NCI-H2227 (cell line): Measurements from ENCODE around the gene AKT1.
"Not testable (repeated sequence)": the region's sequence is repeated elsewhere in the genome, so short reads cannot be mapped to it uniquely, and the experiment has no call there.

Experiments
- DNase-seq: peaks from one replicate; lab custom pipeline; 2025; ENCODE audit not compliant: unreplicated experiment; lab: John Stamatoyannopoulos, UW

AKT1 gene

DNA sequence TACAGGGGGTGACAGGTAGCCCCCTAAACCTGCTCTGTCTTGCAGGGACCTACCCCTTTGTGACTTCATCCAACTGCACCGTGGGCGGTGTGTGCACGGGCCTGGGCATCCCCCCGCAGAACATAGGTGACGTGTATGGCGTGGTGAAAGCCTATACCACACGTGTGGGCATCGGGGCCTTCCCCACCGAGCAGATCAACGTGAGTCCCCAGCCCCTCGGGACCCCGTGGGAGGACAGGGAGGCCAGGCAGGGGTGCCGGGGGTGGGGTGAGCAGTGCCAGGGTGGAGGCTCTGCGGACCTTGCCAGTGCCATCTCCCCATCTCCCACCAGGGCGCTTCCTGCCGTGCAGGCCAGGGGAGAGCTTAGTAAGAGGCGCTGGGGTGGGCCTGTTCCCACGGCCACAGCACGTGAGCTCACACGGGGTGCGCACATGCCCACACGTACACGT, 53.7 kb downstream of the AKT1 start:
- no peak for DNase-seq

DNA sequence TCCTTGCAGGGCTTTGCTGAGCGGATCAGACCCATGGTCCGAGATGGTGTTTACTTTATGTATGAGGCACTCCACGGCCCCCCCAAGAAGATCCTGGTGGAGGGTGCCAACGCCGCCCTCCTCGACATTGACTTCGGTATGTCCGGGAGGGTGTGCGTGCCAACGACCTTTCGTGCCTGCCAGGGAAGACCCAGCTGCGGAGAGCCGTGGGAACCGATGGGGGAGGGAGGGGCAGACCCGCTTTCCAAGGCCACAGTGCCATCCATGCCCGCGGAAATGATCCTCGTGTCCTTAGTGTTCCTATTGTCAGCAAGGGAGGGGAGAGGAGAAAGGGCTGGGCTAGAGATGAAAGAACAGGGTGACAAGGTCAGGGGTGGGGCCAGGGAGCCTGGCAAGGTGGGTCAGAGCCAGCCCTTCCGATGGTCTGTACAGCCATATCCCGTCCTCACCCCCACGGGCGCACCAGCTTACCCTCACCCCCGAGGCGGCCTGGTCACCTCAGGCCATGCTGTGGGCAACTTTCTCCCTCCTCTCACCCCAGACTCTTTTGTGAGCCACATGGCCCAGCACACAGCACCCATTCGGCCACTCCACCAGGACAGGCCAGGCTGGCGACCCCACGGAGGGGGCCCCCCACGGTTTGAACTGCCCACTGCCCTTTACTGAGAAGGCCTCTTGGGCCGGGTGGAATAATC, 54.3 kb downstream of the AKT1 start:
- no peak for DNase-seq

DNA sequence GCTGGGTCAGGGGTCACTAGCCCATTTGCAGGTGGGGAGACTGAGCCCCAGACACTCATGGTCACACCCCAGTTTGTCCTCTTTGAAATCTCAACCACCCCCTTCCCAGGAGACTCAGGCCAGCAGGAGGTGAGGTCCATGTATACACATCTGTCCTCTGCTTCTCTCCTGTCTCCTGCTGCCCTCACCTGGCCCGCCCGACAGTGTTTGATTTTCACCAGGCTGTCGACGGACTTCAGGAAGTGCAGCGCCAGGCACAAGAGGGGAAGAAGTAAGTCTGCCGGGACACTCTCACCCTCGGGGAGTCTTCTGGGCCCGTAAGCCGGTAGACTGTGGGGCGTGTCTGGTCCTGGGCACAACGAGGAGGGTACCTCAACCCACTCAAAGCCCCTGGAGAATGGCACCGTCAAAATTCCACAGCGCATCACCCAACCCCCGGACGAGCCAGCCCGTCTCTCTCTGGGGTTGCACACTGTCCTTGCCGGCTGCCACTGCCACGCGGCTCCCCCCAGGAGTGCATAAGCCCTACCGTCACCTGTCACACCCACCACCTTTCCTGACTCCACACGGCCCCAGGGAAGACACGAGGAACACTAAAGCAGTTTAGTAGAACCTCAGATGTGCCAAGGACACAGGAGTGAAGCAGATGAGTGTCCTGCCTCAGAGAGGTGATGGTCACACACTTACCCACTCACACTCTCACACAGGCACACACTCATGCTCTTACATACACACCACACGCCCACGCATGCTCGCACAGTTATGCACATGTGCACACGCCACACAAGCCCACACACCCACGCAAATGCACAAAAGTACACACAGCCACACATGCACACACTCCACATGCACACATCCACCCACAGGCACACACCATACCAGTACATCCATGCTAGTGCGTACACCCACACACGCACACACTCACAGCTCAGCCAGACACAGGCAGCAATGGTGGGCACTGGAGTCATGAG, 55.7 kb downstream of the AKT1 start:
- no peak for DNase-seq

DNA sequence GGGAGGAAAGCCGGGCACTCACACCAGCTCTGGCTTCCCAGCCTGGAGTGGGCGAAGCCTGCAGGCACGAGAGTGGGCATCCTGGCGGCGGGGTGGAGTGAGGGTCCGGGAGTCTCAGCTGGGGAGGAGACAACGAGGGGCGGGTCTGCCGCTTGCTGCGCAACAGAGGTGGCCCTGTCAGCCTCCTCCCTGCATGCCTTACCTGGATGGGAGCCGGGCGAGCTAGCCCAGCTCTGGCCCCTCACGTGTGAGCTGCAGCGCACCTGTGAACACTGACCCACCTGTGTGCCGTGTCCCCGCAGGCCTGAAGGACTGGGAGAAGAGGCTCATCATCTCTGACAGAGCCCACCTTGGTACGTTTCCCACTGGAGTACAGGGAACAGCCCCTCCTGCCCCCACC, 56.5 kb downstream of the AKT1 start:
- DNase-seq: no peak

DNA sequence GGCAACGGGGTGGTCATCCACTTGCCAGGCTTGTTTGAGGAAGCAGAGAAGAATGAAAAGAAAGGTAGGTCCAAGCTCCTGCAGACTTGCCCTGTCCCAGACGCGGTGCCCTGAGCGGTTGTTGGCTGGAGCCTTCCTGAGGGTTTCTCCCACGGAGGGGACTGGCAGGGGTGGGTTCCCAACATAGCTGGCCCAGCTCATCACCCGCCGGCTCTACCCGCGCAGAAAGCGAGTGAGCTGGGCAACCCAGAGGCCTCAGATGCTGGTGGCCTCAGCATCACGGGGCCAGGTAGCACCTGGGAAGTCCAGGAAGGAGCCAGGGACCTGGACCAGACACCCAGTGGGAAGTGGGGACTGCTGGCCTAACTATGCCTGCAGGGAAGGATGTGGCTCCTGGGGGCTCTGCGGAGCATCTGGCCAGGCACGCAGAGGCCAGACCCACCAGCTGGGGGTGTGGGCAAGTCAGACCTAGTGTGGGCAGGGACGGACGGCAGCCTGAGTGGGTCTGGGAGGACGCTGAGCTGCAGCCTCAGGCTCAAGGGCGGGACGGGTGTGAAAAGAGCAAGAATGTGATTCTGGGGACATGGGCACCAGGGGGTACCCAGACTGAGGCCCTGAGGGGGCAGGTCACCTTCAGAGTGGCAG, 57.1 kb downstream of the AKT1 start:
- no peak for DNase-seq

DNA sequence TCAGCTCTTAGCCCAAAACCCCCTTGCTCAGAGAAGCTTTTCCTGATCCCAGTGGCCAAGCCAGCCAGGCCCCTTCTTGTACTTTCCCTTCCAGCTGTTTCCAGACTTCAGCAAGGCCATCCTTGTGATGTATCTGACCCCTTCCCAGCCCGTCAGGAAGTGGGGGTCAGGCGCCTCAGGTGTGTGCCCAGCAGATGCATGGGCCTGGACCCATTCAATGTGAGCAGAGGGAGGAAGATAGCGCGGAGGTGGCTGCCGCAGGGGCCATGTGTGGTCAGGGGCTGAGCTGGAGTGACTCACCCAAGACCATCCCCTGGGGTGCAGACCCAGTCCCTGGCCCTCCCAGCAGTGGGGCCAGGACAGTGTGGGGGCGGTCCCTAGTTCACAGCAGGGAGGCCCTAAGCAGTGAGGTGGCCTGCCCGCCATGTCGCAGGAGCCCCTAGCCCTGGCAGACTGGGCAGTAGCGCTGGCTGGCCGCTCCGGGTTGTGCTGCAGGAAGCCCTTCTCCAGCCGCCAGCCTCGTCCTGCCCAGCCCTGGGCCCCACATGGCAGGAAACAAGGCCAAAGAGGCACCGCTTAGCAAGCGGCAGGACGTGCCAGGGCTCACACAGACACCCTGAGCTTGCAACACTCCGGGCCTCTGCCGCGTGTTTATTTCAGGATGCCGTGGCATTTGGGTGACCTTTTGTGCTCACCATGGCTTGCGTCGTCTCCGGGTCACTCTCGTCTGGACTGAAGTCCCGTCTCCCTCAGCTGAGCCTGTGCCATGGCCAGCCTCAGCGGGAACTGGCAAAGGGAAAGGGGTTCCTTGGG, 59.5 kb downstream of the AKT1 start:
- no peak for DNase-seq

DNA sequence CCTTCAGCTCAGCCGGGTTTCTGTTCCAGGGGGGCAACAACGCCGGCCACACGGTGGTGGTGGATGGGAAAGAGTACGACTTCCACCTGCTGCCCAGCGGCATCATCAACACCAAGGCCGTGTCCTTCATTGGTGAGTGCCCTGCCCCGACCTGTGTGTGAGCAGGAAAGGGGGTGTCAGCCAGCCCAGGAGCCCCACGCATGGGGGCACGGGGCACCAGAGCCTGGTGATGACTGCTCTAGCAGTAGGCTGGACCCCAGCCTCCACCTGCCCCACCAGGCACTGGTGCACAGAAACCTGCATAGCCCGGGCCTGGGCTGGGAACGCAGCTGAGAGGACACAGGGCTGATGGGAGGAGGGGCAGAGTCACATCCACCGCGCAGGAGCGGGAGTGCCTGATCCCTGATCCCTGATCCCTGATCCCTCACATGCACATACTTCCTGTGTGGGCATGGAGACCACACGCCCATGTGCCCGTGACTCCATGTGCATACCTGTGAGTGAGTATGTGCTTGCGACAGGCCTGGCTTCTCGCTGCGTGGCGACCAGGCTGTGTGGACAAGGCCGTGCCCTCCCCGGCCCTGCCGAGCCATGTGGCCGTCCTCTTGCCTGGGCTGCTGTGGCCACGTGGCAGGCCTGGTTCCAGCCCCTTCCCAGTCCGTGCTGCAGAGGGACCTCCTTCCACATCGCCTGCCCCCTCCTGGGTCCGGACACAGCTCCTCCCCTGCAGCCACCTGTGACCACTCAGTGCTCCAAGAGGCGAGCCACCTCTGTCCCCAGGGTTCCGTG, 60.4 kb downstream of the AKT1 start:
- DNase-seq: no peak

DNA sequence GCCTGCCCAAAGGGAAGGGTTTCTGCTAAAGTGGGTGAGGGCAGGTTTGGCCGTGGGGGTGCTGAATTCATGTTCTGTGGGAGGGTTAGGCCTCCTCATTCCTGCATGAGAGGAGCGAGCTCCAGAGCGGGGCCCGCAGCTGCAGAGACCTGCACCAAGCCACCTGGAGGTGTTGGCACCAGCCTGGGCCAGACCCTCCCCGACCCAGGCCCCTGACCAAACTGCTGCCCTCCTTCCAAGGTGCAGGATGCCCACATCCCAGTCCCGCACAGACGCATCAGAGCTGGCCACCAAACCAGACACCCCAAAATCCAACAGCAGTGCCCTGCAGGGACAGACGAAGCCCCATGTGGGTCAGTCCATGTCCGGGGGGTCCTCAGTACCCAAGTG, 61.0 kb downstream of the AKT1 start:
- no peak for DNase-seq

DNA sequence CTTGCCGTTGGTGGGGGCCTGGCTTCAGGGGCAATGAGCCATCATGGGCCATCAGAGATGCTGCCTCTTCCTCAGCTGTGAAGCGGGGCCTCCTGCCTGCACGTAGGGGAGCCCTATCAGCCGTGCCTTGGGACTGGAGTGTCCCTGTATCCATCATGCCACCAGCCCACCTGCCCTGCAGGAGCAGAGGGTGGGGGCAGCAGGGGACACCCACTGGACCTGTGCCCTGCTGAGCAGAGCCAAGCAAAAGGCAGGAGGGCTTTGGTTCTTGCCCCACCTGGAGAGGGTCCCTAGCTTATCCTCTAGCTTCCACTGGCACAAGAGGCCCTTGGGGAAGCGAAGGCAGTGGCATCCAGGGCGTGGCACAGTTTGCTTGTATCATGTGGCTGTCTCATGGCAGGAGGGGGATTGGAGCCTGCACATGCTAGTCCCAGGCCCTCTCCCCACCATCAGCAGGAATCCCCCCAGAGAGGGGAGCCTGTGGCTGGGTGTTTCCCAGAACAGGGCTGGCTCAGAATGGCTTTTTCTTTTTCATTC, 61.4 kb downstream of the AKT1 start:
- no peak for DNase-seq

DNA sequence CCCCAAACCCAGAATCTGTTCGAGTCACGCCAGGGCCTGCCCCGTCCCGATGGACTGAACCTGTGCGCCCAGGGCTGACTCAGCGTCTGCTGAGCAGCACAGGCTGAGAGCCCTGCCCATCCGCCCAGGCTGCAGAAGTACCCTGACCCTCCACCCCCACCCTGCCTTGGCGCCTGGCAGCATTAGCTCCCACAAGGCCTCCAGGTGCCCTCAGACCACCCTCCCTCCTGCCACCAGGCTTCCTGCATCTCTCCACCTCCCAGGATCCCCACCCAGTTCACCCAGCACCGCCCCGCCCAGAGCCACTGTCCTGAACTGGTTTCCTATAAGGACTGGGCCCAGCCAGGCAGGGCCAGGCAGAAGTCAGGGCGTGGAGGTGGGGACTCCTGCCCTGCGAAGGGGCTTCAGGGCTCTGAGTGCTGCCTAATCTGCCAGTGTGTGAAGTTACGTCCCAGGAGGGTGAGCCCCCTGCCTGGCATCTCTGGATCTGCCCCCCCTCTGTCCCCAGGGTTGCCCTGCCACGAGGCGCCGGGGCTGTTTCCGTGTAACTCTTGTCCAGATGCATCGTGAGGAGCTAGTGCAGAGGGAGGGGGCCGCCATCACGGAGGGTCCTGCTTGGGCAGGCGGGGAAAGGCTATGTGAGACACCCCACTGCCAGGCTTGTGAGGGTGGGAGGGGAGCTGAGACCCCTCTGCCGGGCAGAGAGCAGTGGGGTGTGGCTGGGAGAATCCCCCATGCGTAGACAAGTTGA, 62.4 kb downstream of the AKT1 start:
- no peak for DNase-seq

DNA sequence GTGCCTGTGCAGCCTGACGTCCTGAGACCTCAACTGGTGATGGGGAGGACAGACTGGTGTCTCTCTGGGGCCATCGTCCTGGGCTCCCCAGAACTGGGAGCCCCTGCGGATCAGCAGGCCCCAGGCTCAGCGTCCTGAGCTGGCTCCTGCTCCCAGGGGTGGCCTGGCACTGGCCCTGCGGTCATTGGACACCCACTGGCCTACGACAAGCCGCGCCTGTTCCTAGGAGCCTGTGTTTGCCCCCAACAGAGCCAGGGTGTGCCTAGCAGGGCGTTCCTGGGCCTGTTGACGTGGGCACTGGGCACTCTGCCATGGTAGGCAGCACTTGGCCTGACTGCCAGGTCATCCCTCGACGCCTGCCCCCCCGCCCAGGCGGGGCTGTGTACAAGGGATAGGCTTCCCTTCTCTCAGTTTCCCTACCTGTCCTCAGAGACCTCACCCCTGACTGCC, 63.2 kb downstream of the AKT1 start:
- DNase-seq: no peak

DNA sequence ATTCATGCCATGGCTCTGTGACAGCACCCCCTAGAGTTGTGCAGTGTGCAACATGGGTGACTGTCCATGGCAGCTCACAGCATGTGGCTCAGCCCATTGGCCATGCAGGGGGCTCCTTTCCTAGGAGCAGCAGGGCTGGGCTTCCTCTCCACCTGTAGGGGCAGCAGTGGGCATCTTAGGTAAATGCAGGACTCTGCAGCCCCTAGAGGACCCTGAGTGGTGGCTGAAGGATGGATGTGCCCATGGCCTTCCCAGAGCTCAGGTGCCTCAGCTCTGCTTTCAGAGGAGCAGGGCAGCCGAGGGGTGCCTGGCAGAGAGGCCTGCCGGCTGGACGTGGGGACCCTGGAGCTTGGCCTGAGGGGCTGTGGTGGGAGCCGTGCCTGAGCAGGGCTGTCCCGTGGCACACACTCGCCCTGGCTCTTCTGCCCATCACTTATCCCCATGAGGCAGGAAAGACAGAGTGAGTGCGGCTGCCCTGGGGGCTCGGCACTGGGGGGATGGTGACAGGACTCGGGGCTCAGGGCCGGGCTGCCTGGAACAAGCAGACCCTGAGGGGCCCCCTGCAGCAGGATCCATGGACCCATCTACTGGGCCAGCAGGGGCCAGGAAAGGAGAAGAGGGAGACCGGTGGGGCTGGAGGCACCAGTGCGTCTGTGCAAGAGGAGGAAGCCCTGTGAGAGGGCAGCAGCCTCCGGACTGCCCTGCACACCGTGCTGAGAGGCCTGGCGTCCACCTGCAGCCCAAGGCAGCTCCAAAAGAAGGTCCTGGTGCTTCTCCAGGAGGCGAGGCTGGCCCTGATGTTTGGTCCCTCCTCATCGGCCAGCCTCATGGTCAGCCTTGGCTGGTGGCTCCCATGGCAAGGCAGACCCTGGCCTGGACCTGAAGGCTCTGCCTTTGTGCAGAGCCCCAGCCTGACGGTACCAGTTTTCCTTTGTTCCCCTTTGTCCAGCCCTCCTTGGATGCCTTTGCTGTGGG, 63.9 kb downstream of the AKT1 start:
- DNase-seq: no peak

DNA sequence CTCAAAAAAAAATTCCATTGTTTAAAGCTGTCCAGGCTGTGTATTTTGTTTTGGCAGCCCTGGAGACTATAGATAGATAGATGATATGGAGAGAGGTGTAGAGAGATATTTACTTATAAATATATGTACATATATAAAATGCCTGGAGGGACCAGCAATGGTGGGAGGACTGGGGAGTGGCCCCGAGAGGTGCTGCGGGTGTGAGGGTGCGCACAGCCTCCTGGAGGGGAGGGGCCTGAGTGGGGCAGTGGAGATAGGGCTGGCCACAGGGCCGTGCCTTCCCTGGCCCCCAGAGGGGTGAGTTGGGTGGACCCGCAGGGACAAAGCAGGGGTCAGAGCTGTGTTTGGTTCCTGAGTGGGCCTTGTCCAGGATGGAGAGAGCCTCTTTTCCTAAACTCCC, 65.1 kb downstream of the AKT1 start:
- DNase-seq: no peak

DNA sequence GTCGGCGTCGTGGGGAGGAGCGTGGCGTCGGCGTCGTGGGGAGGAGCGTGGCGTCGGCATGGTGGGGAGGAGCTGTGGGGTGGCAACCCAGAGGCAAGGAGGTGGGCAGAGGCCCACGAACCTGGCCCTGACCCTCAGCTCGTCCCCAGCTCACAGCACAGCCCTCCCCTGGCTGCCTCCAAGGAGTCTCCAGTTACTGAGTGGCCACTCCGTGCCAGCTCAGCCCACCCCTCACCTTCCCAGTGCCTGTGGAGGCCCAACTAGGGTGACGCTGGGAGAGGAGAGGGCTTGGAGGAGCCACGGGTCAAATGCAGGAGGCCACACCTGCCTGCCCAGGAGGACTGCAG, 65.7 kb downstream of the AKT1 start:
- no peak for DNase-seq

DNA sequence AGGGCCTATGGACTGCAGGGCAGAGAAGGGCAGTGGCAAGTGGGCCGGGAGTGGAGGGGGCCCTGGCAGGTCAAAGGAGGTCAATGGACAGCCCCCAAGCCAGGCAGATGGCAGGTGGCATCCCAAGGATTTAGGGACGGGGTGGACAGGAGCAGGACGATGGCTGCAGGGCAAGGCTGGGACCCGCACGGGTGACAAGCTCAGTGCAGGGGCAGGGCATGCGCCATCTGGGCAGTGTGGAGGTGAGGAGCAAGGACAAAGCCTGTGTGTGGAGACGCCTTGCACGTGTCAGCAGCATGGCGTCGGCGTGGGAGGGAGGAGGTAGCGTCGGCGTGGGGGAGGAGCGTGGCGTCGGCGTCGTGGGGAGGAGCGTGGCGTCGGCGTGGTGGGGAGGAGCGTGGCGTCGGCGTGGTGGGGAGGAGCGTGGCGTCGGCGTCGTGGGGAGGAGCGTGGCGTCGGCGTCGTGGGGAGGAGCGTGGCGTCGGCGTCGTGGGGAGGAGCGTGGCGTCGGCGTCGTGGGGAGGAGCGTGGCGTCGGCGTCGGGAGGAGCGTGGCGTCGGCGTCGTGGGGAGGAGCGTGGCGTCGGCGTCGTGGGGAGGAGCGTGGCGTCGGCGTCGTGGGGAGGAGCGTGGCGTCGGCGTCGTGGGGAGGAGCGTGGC, 66.2 kb downstream of the AKT1 start:
- DNase-seq: not testable (repeated sequence)

DNA sequence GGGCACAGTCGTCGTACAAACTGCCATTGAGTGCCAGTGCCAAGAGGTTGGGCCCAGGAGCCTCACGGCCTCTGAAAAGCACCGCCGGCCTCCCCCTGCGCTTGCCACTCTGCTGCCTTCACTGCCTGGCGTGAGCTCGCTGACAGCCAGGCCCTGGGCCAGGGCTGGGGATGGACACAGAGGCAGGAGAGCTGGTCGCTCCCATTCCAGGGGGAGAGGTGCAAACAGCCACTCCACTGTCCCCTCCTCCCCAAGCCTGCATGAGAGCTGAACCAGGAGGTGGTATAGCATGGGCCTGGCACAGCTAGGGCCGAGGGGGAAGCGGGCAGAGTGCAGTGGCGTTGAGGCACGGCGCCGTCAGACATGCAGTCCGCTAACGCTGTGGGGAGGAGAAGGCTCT, 66.9 kb downstream of the AKT1 start:
- no peak for DNase-seq

DNA sequence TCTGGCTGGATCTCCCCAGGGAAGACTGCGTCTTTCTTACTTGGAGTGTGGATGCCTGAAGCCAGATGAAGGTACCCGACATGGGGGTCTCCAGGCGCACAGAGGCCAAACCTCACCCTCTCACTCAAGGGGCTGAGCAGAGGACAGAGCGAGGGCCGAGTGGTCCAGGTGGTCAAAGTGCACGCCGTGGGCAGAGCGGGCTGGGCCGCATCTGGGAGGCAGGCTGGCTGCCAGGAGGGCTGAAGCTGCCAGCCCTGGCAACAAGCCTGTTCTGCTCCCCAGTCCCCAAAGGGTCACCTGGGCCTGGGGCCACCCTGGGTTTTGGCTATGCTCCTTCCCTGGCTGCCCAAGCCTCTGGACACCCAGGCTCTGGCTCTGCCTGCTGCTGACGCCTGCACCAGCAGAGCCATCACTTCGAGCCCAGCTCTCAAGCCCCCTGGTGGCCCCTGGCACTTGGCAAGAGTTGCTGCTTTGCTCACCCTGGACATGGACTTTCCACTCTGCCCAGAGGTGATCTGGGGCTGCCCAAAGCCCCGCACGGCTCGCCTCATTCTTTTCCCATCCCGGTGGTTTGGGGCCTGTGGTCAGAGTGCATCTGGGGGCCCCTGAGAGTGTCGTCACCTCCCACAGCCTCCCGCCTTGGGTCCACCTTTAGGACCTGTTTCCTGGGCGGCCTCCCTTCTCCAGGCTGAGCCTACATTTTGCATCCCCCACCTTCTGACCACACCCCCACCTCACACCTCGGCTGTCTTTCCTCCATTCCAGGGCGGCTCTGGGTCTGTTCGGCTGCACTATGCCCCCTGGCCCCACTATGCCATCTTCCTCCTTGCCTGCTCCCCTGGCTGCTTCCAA, 68.7 kb downstream of the AKT1 start:
- no peak for DNase-seq
